GM12878 (cell line): ENCODE measurements around the gene WDR76. TPM values are rescaled to one million over a fixed set of nuclear protein-coding genes. Genes with fewer than 3 reads are reported as not detected.

ENCODE experiments used
- ASH2L ChIP-seq: fragments of 300-600, 200-600 bp; sonication (generic); IDR thresholded peaks from 2 replicates; pipeline ENCODE4 v1.6.1; 2017; ENCODE audit warnings: low read depth, mild to moderate bottlenecking, borderline replicate concordance
- BCL11A ChIP-seq: IDR thresholded peaks from 2 replicates; pipeline ENCODE4 v1.6.1; 2011; ENCODE audit warnings: low read depth, low read length
- CEBPB ChIP-seq, 2 experiments: fragments of 150-350 bp in 1 of 2; IDR thresholded peaks; 2 replicates each; pipeline ENCODE4 v1.6.1; 2012 to 2014; ENCODE audit warnings: low read depth in 2 of 2, low read length in 2 of 2, borderline replicate concordance in 1 of 2, inconsistent platforms in 1 of 2
- CHD4 ChIP-seq: fragments of 200-600 bp; sonication (generic); IDR thresholded peaks from 2 replicates; pipeline ENCODE4 v1.6.1; 2016; ENCODE audit warnings: mild to moderate bottlenecking
- ESRRA ChIP-seq: IDR thresholded peaks from 2 replicates; pipeline ENCODE4 v1.6.1; 2012; ENCODE audit warnings: mild to moderate bottlenecking, low read length, improper control_type of control experiment
- FOS ChIP-seq: IDR thresholded peaks from 3 replicates; pipeline ENCODE4 v1.6.1; 2011; ENCODE audit warnings: borderline replicate concordance; ENCODE audit not compliant: insufficient read length; ENCODE audit errors: extremely low read depth
- HDAC2 ChIP-seq: fragments of 200-600 bp; sonication (generic); IDR thresholded peaks from 2 replicates; pipeline ENCODE4 v1.6.1; 2017
- HDGF ChIP-seq: fragments of 450-650 bp; IDR thresholded peaks from 2 replicates; pipeline ENCODE4 v1.6.1; 2016; ENCODE audit warnings: antibody characterized with exemption
- IRF4 ChIP-seq: IDR thresholded peaks from 2 replicates; pipeline ENCODE4 v1.6.1; 2011; ENCODE audit warnings: low read depth, low read length
- KAT2A ChIP-seq: conservative IDR thresholded peaks from 2 replicates; pipeline ENCODE4 v1.6.1; 2011; ENCODE audit warnings: low read depth, low read length; ENCODE audit not compliant: control insufficient read depth
- PAX5 ChIP-seq: IDR thresholded peaks from 2 replicates; pipeline ENCODE4 v1.6.1; 2011; ENCODE audit warnings: low read depth, low read length, borderline replicate concordance
- PAX8 ChIP-seq: fragments of 450-650 bp; IDR thresholded peaks from 2 replicates; pipeline ENCODE4 v1.6.1; 2017; ENCODE audit warnings: mild to moderate bottlenecking, moderate library complexity
- RAD21 ChIP-seq: IDR thresholded peaks from 2 replicates; pipeline ENCODE4 v1.6.1; 2011; ENCODE audit warnings: mild to moderate bottlenecking, low read depth, low read length, moderate library complexity; ENCODE audit not compliant: insufficient read depth
- RAD51 ChIP-seq: fragments of 450-650 bp; IDR thresholded peaks from 2 replicates; pipeline ENCODE4 v1.6.1; 2016; ENCODE audit warnings: moderate library complexity, mild to moderate bottlenecking, inconsistent platforms
- RB1 ChIP-seq: fragments of 450-650 bp; formaldehyde crosslinking; IDR thresholded peaks from 2 replicates; pipeline ENCODE4 v1.6.1; 2017; ENCODE audit warnings: mild to moderate bottlenecking, borderline replicate concordance
- SMAD5 ChIP-seq: IDR thresholded peaks from 2 replicates; pipeline ENCODE4 v1.6.1; 2016; ENCODE audit warnings: antibody characterized with exemption, low read depth
- SMARCA5 ChIP-seq: fragments of 450-650 bp; IDR thresholded peaks from 2 replicates; pipeline ENCODE4 v1.6.1; 2017; ENCODE audit warnings: mild to moderate bottlenecking
- SUPT20H ChIP-seq: IDR thresholded peaks from 2 replicates; pipeline ENCODE4 v1.6.1; 2011; ENCODE audit warnings: low read depth, mild to moderate bottlenecking, low read length, moderate library complexity, borderline replicate concordance; ENCODE audit not compliant: control insufficient read depth
- TBL1XR1 ChIP-seq: IDR thresholded peaks from 2 replicates; pipeline ENCODE4 v1.6.1; 2012; ENCODE audit warnings: low read depth, low read length, improper control_type of control experiment
- TCF7 ChIP-seq: IDR thresholded peaks from 2 replicates; pipeline ENCODE4 v1.6.1; 2014; ENCODE audit warnings: antibody characterized with exemption, borderline replicate concordance
- ZNF274 ChIP-seq: IDR thresholded peaks from one replicate; pipeline ENCODE4 v1.8.0; 2011; ENCODE audit not compliant: insufficient read length, insufficient read depth
- ZNF622 ChIP-seq: fragments of 450-650 bp; IDR thresholded peaks from 2 replicates; pipeline ENCODE4 v1.6.1; 2017; ENCODE audit warnings: mild to moderate bottlenecking, inconsistent platforms
- polyA plus RNA-seq, 11 experiments: library from polyadenylated mRNA; depleted of rRNA in 4 of 11; unstranded in 6 of 11; stranded (reverse) in 5 of 11; fragments of >200 nt; fragmentation: Nextera tagmentation in 4 of 11; fragmentation: Illumina TruSeq in 1 of 11; extraction: Ambion mirVana in 4 of 11; extraction: Trizol in 1 of 11; gene quantifications; 1 replicate in 1 of 11; 2 replicates in 10 of 11; pipeline versions ENCODE4 v1.2.1 to v1.2.3, GENCODE V29; 2011 to 2016; ENCODE audit warnings: inconsistent platforms in 2 of 11, missing spikeins in 2 of 11, low read depth in 1 of 11
- total RNA-seq, 4 experiments: library from RNA; depleted of rRNA in 3 of 4; stranded (reverse); fragments of >200 nt in 3 of 4; fragmentation: Illumina TruSeq in 1 of 4; extraction: Trizol in 1 of 4; gene quantifications; 2 replicates each; pipeline versions ENCODE4 v1.2.1 to v1.2.3, GENCODE V29; 2013 to 2021
- TF ChIP-seq, protein P1 (sequence below): fragments of 450-650 bp; IDR thresholded peaks from 2 replicates; pipeline ENCODE4 v1.6.1; 2018; ENCODE audit warnings: mild to moderate bottlenecking, low read depth, moderate library complexity; ENCODE audit not compliant: partially characterized antibody
- TF ChIP-seq, protein P2 (sequence below): fragments of 450-650 bp; IDR thresholded peaks from 2 replicates; pipeline ENCODE4 v1.6.1; 2014; ENCODE audit warnings: mild to moderate bottlenecking
- TF ChIP-seq, protein P3 (sequence below): IDR thresholded peaks from 2 replicates; pipeline ENCODE4 v1.6.1; 2012; ENCODE audit warnings: low read depth, low read length, improper control_type of control experiment
- TF ChIP-seq, protein P4 (sequence below): fragments of 450-650 bp; IDR thresholded peaks from 2 replicates; pipeline ENCODE4 v1.6.1; 2016; ENCODE audit warnings: mild to moderate bottlenecking

WDR76 gene
- total and polyA plus RNA-seq, 10 of the 15 experiments (the other 5 are each of a cell fraction or from before 2014, with no cell fraction given) = 8.0 to 59.7 (median 34.5) TPM

DNA sequence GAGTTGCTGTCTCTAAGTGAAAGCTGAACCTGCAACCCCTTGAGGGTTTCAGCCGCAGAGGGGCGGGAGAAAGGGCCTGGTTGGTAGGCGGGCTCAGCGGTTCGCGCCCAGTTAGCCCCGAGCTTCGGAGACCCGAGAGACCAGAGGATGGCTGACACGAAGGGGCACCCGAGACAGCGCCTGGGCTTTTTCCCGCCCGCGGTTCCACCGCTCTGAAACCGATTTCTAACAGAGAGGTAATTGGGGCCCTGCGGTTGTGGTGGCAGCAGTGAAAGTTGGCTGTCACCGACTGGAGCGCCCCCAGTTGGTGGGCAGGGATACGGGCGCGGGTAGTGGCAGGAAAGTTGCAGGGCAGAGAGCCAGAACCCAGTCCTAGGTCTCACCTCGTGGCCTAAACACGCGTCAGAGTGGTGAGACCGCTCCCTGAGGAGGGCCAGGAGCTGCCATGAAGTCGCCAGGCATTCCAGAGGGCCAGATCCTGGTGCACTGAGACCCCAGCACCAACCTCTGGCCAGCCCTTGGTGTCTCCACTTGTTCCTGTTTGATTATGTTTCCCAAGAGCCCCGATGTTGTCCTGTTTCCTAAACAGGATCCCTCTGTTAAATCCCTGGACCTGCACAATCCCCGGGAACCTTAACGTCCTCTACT, 49.4 kb upstream of the WDR76 start (continued):
- TF ChIP-seq, protein P1, sequence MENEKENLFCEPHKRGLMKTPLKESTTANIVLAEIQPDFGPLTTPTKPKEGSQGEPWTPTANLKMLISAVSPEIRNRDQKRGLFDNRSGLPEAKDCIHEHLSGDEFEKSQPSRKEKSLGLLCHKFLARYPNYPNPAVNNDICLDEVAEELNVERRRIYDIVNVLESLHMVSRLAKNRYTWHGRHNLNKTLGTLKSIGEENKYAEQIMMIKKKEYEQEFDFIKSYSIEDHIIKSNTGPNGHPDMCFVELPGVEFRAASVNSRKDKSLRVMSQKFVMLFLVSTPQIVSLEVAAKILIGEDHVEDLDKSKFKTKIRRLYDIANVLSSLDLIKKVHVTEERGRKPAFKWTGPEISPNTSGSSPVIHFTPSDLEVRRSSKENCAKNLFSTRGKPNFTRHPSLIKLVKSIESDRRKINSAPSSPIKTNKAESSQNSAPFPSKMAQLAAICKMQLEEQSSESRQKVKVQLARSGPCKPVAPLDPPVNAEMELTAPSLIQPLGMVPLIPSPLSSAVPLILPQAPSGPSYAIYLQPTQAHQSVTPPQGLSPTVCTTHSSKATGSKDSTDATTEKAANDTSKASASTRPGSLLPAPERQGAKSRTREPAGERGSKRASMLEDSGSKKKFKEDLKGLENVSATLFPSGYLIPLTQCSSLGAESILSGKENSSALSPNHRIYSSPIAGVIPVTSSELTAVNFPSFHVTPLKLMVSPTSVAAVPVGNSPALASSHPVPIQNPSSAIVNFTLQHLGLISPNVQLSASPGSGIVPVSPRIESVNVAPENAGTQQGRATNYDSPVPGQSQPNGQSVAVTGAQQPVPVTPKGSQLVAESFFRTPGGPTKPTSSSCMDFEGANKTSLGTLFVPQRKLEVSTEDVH = peak; percentile 72
- TF ChIP-seq, protein P2, sequence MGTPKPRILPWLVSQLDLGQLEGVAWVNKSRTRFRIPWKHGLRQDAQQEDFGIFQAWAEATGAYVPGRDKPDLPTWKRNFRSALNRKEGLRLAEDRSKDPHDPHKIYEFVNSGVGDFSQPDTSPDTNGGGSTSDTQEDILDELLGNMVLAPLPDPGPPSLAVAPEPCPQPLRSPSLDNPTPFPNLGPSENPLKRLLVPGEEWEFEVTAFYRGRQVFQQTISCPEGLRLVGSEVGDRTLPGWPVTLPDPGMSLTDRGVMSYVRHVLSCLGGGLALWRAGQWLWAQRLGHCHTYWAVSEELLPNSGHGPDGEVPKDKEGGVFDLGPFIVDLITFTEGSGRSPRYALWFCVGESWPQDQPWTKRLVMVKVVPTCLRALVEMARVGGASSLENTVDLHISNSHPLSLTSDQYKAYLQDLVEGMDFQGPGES = no peak
- no peak for TF ChIP-seq CHD4
- peak; percentile 31; the same call in 1 of the 2 replicates for TF ChIP-seq RAD21
- no peak; the same call in 1 of the 2 replicates for TF ChIP-seq IRF4
- TF ChIP-seq, protein P3, sequence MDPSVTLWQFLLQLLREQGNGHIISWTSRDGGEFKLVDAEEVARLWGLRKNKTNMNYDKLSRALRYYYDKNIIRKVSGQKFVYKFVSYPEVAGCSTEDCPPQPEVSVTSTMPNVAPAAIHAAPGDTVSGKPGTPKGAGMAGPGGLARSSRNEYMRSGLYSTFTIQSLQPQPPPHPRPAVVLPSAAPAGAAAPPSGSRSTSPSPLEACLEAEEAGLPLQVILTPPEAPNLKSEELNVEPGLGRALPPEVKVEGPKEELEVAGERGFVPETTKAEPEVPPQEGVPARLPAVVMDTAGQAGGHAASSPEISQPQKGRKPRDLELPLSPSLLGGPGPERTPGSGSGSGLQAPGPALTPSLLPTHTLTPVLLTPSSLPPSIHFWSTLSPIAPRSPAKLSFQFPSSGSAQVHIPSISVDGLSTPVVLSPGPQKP = no peak
- TF ChIP-seq TCF7 = no peak
- no peak for TF ChIP-seq ZNF274
- TF ChIP-seq FOS = no peak
- TF ChIP-seq ESRRA = no peak
- peak; percentile 76; the same call in 1 of the 2 replicates for TF ChIP-seq BCL11A
- TF ChIP-seq ZNF622 = no peak
- TF ChIP-seq SMAD5 = 0 out of 2 replicates have a peak, but pooled peaks have one; percentile 24
- TF ChIP-seq HDAC2 = no peak
- TF ChIP-seq SUPT20H = no peak
- no peak for TF ChIP-seq RAD51
- TF ChIP-seq, protein P4, sequence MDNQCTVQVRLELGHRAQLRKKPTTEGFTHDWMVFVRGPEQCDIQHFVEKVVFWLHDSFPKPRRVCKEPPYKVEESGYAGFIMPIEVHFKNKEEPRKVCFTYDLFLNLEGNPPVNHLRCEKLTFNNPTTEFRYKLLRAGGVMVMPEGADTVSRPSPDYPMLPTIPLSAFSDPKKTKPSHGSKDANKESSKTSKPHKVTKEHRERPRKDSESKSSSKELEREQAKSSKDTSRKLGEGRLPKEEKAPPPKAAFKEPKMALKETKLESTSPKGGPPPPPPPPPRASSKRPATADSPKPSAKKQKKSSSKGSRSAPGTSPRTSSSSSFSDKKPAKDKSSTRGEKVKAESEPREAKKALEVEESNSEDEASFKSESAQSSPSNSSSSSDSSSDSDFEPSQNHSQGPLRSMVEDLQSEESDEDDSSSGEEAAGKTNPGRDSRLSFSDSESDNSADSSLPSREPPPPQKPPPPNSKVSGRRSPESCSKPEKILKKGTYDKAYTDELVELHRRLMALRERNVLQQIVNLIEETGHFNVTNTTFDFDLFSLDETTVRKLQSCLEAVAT = peak; percentile 95
- peak; percentile 63; the same call in 1 of the 2 replicates for TF ChIP-seq PAX5
- no peak for TF ChIP-seq KAT2A
- no peak for TF ChIP-seq PAX8
- peak; percentile 90; the same call in 1 of the 2 replicates for TF ChIP-seq SMARCA5
- 0 out of 2 replicates have a peak, but pooled peaks have one; percentile 19 for TF ChIP-seq HDGF
- TF ChIP-seq TBL1XR1 = peak; percentile 75
- no peak for TF ChIP-seq ASH2L
- peak; percentile 98; the same call in 1 of the 2 replicates for TF ChIP-seq RB1
- TF ChIP-seq CEBPB (IDR thresholded peaks at IDR 0.05; ENCODE audit: borderline replicate concordance in 1 of 2, low read depth in 2 of 2, low read length in 2 of 2) = no peak
